K562 (cell line): ENCODE measurements around the gene EML2. TPM values are rescaled to one million over a fixed set of nuclear protein-coding genes. Genes with fewer than 3 reads are reported as not detected.

Experiments used
- CBX3 ChIP-seq, 2 experiments: IDR thresholded peaks; 1 replicate in 1 of 2; 2 replicates in 1 of 2; pipeline ENCODE4 v1.6.1; 2012; ENCODE audit warnings: inconsistent platforms in 2 of 2, low read length in 2 of 2, borderline replicate concordance in 1 of 2, control low read depth in 1 of 2
- CREB1 ChIP-seq, 2 experiments: sonication (generic) in 1 of 2; formaldehyde crosslinking in 1 of 2; IDR thresholded peaks; 2 replicates each; pipeline versions ENCODE4 v1.6.1 to v1.8.0; 2012 to 2022; ENCODE audit warnings: inconsistent platforms in 1 of 2, mild to moderate bottlenecking in 1 of 2, missing genetic modification reagents in 1 of 2, moderate library complexity in 1 of 2
- DPF2 ChIP-seq: fragments of 450-650 bp; IDR thresholded peaks from 2 replicates; pipeline ENCODE4 v1.6.1; 2016
- ESRRA ChIP-seq: fragments of 450-650 bp; IDR thresholded peaks from 2 replicates; pipeline ENCODE4 v1.6.1; 2014; ENCODE audit warnings: low read depth, mild to moderate bottlenecking, moderate library complexity, borderline replicate concordance
- HMG20A ChIP-seq: fragments of 450-650 bp; formaldehyde crosslinking; conservative IDR thresholded peaks from 2 replicates; pipeline ENCODE4 v1.4.0; 2020; ENCODE audit warnings: mild to moderate bottlenecking, mixed read lengths
- KDM5B ChIP-seq: fragments of 200-600 bp; sonication (generic); IDR thresholded peaks from 2 replicates; pipeline ENCODE4 v1.6.1; 2012; ENCODE audit warnings: low read depth, mild to moderate bottlenecking, moderate library complexity, low read length, control low read depth, inconsistent platforms; ENCODE audit not compliant: insufficient replicate concordance
- MTA2 ChIP-seq: fragments of 450-650 bp; IDR thresholded peaks from 2 replicates; pipeline ENCODE4 v1.6.1; 2016; ENCODE audit warnings: low read depth
- MYC ChIP-seq, 2 experiments: fragments of 250-450 bp in 1 of 2; sonication (Bioruptor Pico) in 1 of 2; IDR thresholded peaks; 2 replicates each; pipeline versions ENCODE4 v1.5.1 to v1.6.1; 2012 to 2021; ENCODE audit warnings: low read depth in 2 of 2, borderline replicate concordance in 1 of 2, improper control_type of control experiment in 1 of 2, low read length in 1 of 2, mild to moderate bottlenecking in 1 of 2, moderate library complexity in 1 of 2
- NCOA1 ChIP-seq: fragments of 450-650 bp; IDR thresholded peaks from 2 replicates; pipeline ENCODE4 v1.6.1; 2016; ENCODE audit warnings: low read depth
- NR2C1 ChIP-seq, 2 experiments: fragments of 450-650 bp; IDR thresholded peaks; 2 replicates each; pipeline ENCODE4 v1.6.1; 2017; ENCODE audit warnings: mild to moderate bottlenecking in 2 of 2, antibody characterized with exemption in 1 of 2, inconsistent platforms in 1 of 2, missing compliant biosample characterization in 1 of 2, missing genetic modification characterization in 1 of 2
- POLR2G ChIP-seq: fragments of 200-400 bp; formaldehyde crosslinking; IDR thresholded peaks from 2 replicates; pipeline ENCODE4 v1.6.1; 2017; ENCODE audit warnings: low read depth, mild to moderate bottlenecking, antibody characterized with exemption, low read length, moderate library complexity
- RBFOX2 ChIP-seq: fragments of 200-400 bp; formaldehyde crosslinking; IDR thresholded peaks from 2 replicates; pipeline ENCODE4 v1.6.1; 2017; ENCODE audit warnings: low read depth, mild to moderate bottlenecking, low read length, moderate library complexity
- SMC3 ChIP-seq: conservative IDR thresholded peaks from 2 replicates; pipeline ENCODE4 v1.6.1; 2011; ENCODE audit warnings: low read depth, low read length, improper control_type of control experiment; ENCODE audit not compliant: insufficient read depth
- TAL1 ChIP-seq: fragments of 450-650 bp; IDR thresholded peaks from 2 replicates; pipeline ENCODE4 v1.6.1; 2016; ENCODE audit warnings: mild to moderate bottlenecking
- TBL1XR1 ChIP-seq, 2 experiments: IDR thresholded peaks; 2 replicates each; pipeline ENCODE4 v1.6.1; 2012; ENCODE audit warnings: improper control_type of control experiment in 2 of 2, low read length in 2 of 2, mild to moderate bottlenecking in 1 of 2
- TOE1 ChIP-seq, 2 experiments: fragments of 450-650 bp in 1 of 2; sonication (generic) in 1 of 2; formaldehyde crosslinking in 1 of 2; IDR thresholded peaks; 2 replicates each; pipeline versions ENCODE4 v1.7.1 to v1.8.0; 2016 to 2022; ENCODE audit warnings: borderline replicate concordance in 2 of 2, mild to moderate bottlenecking in 2 of 2, antibody characterized with exemption in 1 of 2, inconsistent platforms in 1 of 2, low read depth in 1 of 2, missing genetic modification reagents in 1 of 2, moderate library complexity in 1 of 2
- ZNF212 ChIP-seq: fragments of 450-650 bp; formaldehyde crosslinking; IDR thresholded peaks from 2 replicates; pipeline ENCODE4 v1.4.0; 2020; ENCODE audit warnings: mild to moderate bottlenecking
- polyA plus RNA-seq, 8 experiments: library from polyadenylated mRNA; depleted of rRNA in 4 of 8; stranded (reverse) in 5 of 8; unstranded in 3 of 8; fragments of >200 nt; fragmentation: Nextera tagmentation in 2 of 8; fragmentation: Illumina TruSeq in 1 of 8; extraction: Ambion mirVana in 2 of 8; extraction: Trizol in 1 of 8; gene quantifications; 2 replicates each; pipeline versions ENCODE4 v1.2.1 to v1.2.3, GENCODE V29; 2011 to 2014; ENCODE audit warnings: inconsistent platforms in 1 of 8, missing spikeins in 1 of 8
- total RNA-seq, 7 experiments: library from RNA; depleted of rRNA in 6 of 7; stranded (reverse); fragments of >200 nt in 6 of 7; fragmentation: Illumina TruSeq in 2 of 7; extraction: Trizol in 2 of 7; gene quantifications; 2 replicates each; pipeline versions ENCODE4 v1.2.1 to v1.2.3, GENCODE V29; 2011 to 2021; ENCODE audit warnings: low replicate concordance in 1 of 7
- TF ChIP-seq, protein P1 (sequence below): fragments of 450-650 bp; IDR thresholded peaks from 2 replicates; pipeline ENCODE4 v1.6.1; 2016
- TF ChIP-seq, protein P2 (sequence below): sonication (generic); formaldehyde crosslinking; IDR thresholded peaks from 2 replicates; pipeline ENCODE4 v1.8.1; 2023; ENCODE audit warnings: mild to moderate bottlenecking, missing genetic modification reagents
- TF ChIP-seq, protein P3 (sequence below): fragments of 450-650 bp; formaldehyde crosslinking; IDR thresholded peaks from 2 replicates; pipeline ENCODE4 v1.4.0; 2020; ENCODE audit warnings: mild to moderate bottlenecking, moderate library complexity

Gene EML2
- total and polyA plus RNA-seq, 9 of the 15 experiments (the other 6 are each of a cell fraction or from before 2014, with no cell fraction given), result 2.6 to 69.6 (median 24.8) TPM

DNA sequence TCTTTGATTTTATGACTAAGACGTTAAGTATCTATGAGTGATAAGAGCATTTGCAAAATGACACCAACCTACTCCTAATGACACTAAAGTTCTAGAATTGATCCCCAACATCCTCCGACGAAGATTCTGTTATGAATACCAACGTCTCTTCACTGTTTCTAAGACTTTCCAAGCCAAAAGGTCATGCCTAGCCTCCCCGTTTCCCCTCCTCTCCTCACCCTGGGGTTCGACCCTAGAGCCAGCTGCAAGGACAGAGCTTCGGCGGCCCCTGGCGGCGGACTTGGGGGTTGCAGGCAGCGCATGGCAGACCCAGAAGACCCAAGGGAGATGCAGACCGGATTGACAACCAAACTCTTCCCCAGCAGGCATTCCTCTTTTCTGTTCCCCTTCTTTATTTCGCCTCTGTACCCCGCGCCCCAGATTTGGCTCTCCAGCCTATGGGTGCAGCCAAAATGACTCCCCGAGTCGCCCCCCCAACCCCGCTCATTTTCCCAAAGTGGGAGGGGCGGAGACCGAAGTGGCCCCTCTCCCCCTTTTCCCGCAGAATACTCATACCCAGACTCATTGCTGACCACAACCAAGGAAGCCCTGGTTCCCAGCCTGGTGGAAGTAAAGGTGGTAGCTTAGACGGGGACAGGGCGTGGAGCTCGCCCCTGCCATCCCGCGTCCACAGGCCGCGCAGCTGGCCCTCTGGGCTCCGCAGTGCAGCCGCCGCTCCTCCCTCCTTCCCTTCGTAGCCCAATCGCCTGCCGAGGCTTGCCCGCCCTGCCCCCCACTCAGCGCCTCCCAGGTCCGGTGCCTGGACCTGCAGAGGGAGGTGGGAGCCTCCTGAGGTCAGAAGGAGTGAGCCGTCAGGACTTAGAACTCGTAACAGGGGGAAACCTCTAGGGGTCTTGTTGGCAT, 4.1 kb upstream of the EML2 start (continued):
- TF ChIP-seq, protein P1, sequence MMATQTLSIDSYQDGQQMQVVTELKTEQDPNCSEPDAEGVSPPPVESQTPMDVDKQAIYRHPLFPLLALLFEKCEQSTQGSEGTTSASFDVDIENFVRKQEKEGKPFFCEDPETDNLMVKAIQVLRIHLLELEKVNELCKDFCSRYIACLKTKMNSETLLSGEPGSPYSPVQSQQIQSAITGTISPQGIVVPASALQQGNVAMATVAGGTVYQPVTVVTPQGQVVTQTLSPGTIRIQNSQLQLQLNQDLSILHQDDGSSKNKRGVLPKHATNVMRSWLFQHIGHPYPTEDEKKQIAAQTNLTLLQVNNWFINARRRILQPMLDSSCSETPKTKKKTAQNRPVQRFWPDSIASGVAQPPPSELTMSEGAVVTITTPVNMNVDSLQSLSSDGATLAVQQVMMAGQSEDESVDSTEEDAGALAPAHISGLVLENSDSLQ, result peak; percentile 16; the same call in 1 of the 2 replicates
- TF ChIP-seq KDM5B (peak; percentile 27), CBX3 (IDR thresholded peaks at IDR 0.05; ENCODE audit: borderline replicate concordance in 1 of 2, low read length in 2 of 2) (0 out of 3 replicates have a peak, but pooled peaks of 1 of the 2 experiments have one; percentile 15), CREB1 (IDR thresholded peaks at IDR 0.05) (no peak; the same call in 1 of the 2 replicates), CREB1 (CRISPR knock-in tag; IDR thresholded peaks at IDR 0.05) (0 out of 2 replicates have a peak, but pooled peaks have one; percentile 6), TOE1 (IDR thresholded peaks at IDR 0.05; ENCODE audit: borderline replicate concordance) (0 out of 2 replicates have a peak, but pooled peaks have one; percentile 35), TOE1 (CRISPR knock-in tag; IDR thresholded peaks at IDR 0.05; ENCODE audit: borderline replicate concordance, low read depth) (no peak), NCOA1 (no peak), MYC (IDR thresholded peaks at IDR 0.05; ENCODE audit: low read depth, low read length) (peak; percentile 81), MYC (CRISPR knock-in tag; IDR thresholded peaks at IDR 0.05; ENCODE audit: borderline replicate concordance, low read depth) (no peak), POLR2G (peak; percentile 54; the same call in 1 of the 2 replicates), RBFOX2 (0 out of 2 replicates have a peak, but pooled peaks have one; percentile 39), ESRRA (peak; percentile 77), TAL1 (no peak), SMC3 (peak; percentile 94), MTA2 (no peak), ZNF212 (CRISPR knock-in tag) (no peak), NR2C1 (IDR thresholded peaks at IDR 0.05) (peak; percentile 22; the same call in 1 of the 2 replicates), NR2C1 (tag; IDR thresholded peaks at IDR 0.05) (peak; percentile 57), HMG20A (CRISPR knock-in tag) (no peak), DPF2 (peak; percentile 39; the same call in 1 of the 2 replicates), TBL1XR1 (IDR thresholded peaks at IDR 0.05; ENCODE audit: low read length in 2 of 2) (0 out of 4 replicates have a peak, but pooled peaks of 1 of the 2 experiments have one; percentile 20)
- TF ChIP-seq, protein P2, sequence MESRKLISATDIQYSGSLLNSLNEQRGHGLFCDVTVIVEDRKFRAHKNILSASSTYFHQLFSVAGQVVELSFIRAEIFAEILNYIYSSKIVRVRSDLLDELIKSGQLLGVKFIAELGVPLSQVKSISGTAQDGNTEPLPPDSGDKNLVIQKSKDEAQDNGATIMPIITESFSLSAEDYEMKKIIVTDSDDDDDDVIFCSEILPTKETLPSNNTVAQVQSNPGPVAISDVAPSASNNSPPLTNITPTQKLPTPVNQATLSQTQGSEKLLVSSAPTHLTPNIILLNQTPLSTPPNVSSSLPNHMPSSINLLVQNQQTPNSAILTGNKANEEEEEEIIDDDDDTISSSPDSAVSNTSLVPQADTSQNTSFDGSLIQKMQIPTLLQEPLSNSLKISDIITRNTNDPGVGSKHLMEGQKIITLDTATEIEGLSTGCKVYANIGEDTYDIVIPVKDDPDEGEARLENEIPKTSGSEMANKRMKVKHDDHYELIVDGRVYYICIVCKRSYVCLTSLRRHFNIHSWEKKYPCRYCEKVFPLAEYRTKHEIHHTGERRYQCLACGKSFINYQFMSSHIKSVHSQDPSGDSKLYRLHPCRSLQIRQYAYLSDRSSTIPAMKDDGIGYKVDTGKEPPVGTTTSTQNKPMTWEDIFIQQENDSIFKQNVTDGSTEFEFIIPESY, result peak; percentile 22; the same call in 1 of the 2 replicates
- TF ChIP-seq, protein P3, sequence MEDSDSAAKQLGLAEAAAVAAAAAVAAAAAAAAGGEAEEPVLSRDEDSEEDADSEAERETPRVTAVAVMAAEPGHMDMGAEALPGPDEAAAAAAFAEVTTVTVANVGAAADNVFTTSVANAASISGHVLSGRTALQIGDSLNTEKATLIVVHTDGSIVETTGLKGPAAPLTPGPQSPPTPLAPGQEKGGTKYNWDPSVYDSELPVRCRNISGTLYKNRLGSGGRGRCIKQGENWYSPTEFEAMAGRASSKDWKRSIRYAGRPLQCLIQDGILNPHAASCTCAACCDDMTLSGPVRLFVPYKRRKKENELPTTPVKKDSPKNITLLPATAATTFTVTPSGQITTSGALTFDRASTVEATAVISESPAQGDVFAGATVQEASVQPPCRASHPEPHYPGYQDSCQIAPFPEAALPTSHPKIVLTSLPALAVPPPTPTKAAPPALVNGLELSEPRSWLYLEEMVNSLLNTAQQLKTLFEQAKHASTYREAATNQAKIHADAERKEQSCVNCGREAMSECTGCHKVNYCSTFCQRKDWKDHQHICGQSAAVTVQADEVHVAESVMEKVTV (CRISPR knock-in tag), result peak; percentile 94
